ENCODE data around the gene LARP1.

DNA sequence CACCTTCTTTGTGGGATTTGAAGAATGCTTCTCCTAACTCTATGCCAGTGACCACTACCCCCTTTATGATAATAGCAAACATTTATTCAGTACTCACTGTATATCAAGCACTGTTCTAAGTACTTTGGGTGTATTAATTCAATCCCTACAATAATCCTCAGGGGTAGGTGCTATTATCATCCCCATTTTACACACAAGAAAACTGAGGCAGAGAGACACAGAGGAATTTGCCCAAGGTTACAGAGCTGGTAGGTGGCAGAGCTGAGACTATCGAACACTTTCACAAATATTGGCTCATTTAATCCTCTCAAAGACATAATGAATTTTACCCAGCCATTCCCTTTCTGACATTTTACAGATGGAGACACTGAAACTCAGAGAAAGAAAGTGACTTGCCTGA is 9.8 kb upstream of the LARP1 start:
- TF ChIP-seq, protein P1, sequence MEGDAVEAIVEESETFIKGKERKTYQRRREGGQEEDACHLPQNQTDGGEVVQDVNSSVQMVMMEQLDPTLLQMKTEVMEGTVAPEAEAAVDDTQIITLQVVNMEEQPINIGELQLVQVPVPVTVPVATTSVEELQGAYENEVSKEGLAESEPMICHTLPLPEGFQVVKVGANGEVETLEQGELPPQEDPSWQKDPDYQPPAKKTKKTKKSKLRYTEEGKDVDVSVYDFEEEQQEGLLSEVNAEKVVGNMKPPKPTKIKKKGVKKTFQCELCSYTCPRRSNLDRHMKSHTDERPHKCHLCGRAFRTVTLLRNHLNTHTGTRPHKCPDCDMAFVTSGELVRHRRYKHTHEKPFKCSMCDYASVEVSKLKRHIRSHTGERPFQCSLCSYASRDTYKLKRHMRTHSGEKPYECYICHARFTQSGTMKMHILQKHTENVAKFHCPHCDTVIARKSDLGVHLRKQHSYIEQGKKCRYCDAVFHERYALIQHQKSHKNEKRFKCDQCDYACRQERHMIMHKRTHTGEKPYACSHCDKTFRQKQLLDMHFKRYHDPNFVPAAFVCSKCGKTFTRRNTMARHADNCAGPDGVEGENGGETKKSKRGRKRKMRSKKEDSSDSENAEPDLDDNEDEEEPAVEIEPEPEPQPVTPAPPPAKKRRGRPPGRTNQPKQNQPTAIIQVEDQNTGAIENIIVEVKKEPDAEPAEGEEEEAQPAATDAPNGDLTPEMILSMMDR (IDR thresholded peaks at IDR 0.05; ENCODE audit: low read depth, low read length, poor library complexity, severe bottlenecking) = no peak
- TF ChIP-seq EZH2phosphoT487 (IDR thresholded peaks at IDR 0.05; ENCODE audit: borderline replicate concordance, low read length) = no peak
